Psoas muscle (tissue), 8 donors: ENCODE measurements around the gene OR6N1. TPM values are rescaled to one million over a fixed set of nuclear protein-coding genes. Genes with fewer than 3 reads are reported as not detected.

ENCODE experiments used
- ATAC-seq, 4 donors: fragments of 200-7000 bp; cut with Tn5 transposase; one replicate each; pipeline ENCODE4 v1.9.1; 2020; ENCODE audit warnings: moderate library complexity in 3 of 4, mild to moderate bottlenecking in 2 of 4
- DNase-seq, 2 donors: peaks; one replicate each; pipeline ENCODE4 v3.0.0-alpha.2; 2020
- H3K27ac ChIP-seq: fragments of 200-600 bp; one replicate; pipeline ENCODE4 v1.8.0; 2022
- H3K27me3 ChIP-seq, 3 donors: fragments of 200-600 bp in 1 of 3; one replicate each; pipeline versions ENCODE4 v1.6.1 to v1.8.0; 2013 to 2022; ENCODE audit warnings: low read length in 2 of 3, mild to moderate bottlenecking in 2 of 3, moderate library complexity in 1 of 3; ENCODE audit not compliant: insufficient read depth in 3 of 3
- H3K36me3 ChIP-seq, 2 donors: fragments of 200-600 bp in 1 of 2; one replicate each; pipeline versions ENCODE4 v1.6.1 to v1.8.0; 2013 to 2022; ENCODE audit warnings: low read depth in 1 of 2, mild to moderate bottlenecking in 1 of 2, moderate library complexity in 1 of 2; ENCODE audit not compliant: insufficient read depth in 1 of 2
- H3K4me1 ChIP-seq: fragments of 200-600 bp; one replicate; pipeline ENCODE4 v1.8.0; 2022
- H3K4me3 ChIP-seq: fragments of 200-600 bp; one replicate; pipeline ENCODE4 v1.8.0; 2022; ENCODE audit warnings: mild to moderate bottlenecking
- H3K9me3 ChIP-seq: fragments of 200-600 bp; one replicate; pipeline ENCODE4 v1.8.0; 2022
- WGBS, 3 donors: extraction: QIAGEN DNeasy Blood & Tissue Kit; methylation state at CpG; one replicate each; pipeline versions ENCODE4 v1.1.6 to v1.1.7; 2013; 5-methylcytosine and 5-hydroxymethylcytosine counted together
- intact Hi-C, 2 donors: fragments of 100-400 bp; cut with DNase I; formaldehyde crosslinking; loops; one replicate each; pipeline versions ENCODE4 v1.11.0 to v1.14.2; 2022
- polyA plus RNA-seq, 3 donors: library from polyadenylated mRNA; stranded (reverse); fragments of 200-250 nt; gene quantifications; one replicate each; pipeline ENCODE4 v1.2.3, GENCODE V29; 2013
- total RNA-seq, 4 donors: library from RNA; stranded (reverse); fragmentation: NEBNext Ultra II Directional in 2 of 4; extraction: Animal tissue kit (Norgen Biotek cat#: 25700) in 2 of 4; gene quantifications; one replicate each; pipeline versions ENCODE4 v1.2.1 to v1.2.4, GENCODE V29; 2021 to 2023
- TF ChIP-seq, protein P1 (sequence below): fragments of 200-600 bp; IDR thresholded peaks from one replicate; pipeline ENCODE4 v1.8.0; 2022; ENCODE audit warnings: antibody characterized with exemption
- donor health status: healthy with polysubstance abuse.
- donor health status: DM: no; HTN: no; CAD: no; lungs with moderate emphysema.
- donor health status: Bipolar disorder and iron deficiency.
- donor health status: healthy.
- donor health status: DM: yes; HTN: yes; CAD: no.
- donor health status: DM: no; HTN: no; CAD: no.
- donor health status: DM: no; HTN: no; CAD: no.
- donor health status: DM: yes; HTN: yes; CAD: no.

Gene OR6N1
- total and polyA plus RNA-seq, 7 donors, result not detected

DNA sequence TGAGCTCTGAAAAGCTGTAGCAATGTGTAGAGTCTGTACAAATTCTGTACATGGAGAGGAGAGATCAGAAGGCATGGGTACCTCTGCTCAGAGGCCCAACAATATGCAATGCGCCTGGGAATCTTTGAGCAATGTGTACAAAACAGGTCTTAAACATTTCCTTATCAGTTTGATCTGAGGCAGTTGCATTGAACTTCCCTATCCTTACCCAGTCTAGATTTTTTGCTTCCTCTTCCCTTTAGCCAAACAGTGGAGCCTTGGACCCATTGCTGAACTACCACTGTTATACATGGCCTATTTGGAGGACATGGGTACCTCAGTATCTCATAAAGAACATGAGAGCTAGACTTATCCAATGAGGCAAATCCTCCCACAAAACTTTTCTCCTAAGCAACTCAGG lies 46.6 kb upstream of the OR6N1 start:
- Histone ChIP-seq H3K9me3 (no peaks in the 10 kb centered on the region), H3K36me3 (no peaks in the 10 kb centered on the region), H3K4me3 (no peak overlapping the region), H3K27me3 (peaks cover 0 to 2% (median 0%) of the 10 kb centered on the region in 3 donors), H3K4me1 (no peaks in the 10 kb centered on the region), H3K27ac (no peak overlapping the region)
- WGBS, 3 donors, result 91 to 94% (median 94%) methylated on average over 1 of the region's 1 CpG
- TF ChIP-seq, protein P1, sequence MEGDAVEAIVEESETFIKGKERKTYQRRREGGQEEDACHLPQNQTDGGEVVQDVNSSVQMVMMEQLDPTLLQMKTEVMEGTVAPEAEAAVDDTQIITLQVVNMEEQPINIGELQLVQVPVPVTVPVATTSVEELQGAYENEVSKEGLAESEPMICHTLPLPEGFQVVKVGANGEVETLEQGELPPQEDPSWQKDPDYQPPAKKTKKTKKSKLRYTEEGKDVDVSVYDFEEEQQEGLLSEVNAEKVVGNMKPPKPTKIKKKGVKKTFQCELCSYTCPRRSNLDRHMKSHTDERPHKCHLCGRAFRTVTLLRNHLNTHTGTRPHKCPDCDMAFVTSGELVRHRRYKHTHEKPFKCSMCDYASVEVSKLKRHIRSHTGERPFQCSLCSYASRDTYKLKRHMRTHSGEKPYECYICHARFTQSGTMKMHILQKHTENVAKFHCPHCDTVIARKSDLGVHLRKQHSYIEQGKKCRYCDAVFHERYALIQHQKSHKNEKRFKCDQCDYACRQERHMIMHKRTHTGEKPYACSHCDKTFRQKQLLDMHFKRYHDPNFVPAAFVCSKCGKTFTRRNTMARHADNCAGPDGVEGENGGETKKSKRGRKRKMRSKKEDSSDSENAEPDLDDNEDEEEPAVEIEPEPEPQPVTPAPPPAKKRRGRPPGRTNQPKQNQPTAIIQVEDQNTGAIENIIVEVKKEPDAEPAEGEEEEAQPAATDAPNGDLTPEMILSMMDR, result no peak
- intact Hi-C loops, result no loop called here
- ATAC-seq (no peak), DNase-seq (no peak)

DNA sequence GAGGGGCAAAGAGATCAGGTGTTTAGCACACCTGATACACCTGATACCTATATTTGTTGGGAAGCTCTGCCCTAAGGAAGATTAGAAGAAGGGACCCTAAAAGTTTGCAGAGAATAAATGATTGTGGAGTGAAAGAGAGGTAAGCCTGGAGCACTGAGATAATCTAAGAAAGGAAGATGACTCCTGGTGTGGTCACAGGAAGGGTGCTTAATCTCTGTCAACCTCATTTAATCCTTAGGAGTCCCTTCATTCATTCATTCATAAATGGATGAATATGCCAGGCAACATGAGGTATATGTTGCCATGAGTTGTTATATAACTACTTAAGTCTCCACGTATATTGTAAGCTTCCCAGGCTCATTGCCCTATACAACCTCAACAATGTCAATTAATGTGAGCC lies 43.0 kb upstream of the OR6N1 start:
- intact Hi-C loops, result no loop called here
- Histone ChIP-seq H3K4me1 (no peaks in the 10 kb centered on the region), H3K36me3 (no peaks in the 10 kb centered on the region), H3K27me3 (peaks cover 0 to 2% (median 0%) of the 10 kb centered on the region in 3 donors), H3K27ac (no peak overlapping the region), H3K9me3 (no peaks in the 10 kb centered on the region), H3K4me3 (no peak overlapping the region)
- ATAC-seq (no peak), DNase-seq (no peak)
- 0 to 92% (median 78%) methylated on average over 1 of the region's 1 CpG for WGBS, 3 donors
- TF ChIP-seq, protein P1, result no peak

DNA sequence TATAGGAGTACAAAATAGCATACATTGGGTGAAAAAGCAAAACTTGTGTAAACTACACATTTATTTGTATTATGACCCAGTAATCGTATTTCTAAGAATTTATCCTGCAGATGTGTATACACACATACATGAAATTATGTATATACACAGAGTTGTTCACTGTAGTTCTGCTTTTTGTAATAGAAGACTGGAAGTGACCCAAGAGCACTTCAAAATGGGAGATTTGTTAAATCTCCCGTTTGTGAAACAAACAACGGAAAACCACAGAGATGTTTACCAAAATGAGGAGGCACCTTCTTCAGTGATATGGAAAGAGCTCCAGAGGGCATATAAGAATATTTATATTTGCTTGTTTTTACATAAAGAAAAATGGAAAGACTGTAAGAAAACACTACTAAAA lies 41.2 kb upstream of the OR6N1 start:
- H3K27ac ChIP-seq, result no peak overlapping the region
- no peaks in the 10 kb centered on the region for H3K36me3 ChIP-seq
- H3K4me1 ChIP-seq, result no peaks in the 10 kb centered on the region
- no peaks in the 10 kb centered on the region for H3K9me3 ChIP-seq
- no peak overlapping the region for H3K4me3 ChIP-seq
- 74 to 82% (median 75%) methylated on average over 3 of the region's 3 CpGs for WGBS, 3 donors
- TF ChIP-seq, protein P1, result no peak
- no peak for ATAC-seq
- intact Hi-C loops, result no loop called here
- DNase-seq, result no peak
- peaks cover 0 to 2% (median 0%) of the 10 kb centered on the region in 3 donors for H3K27me3 ChIP-seq

DNA sequence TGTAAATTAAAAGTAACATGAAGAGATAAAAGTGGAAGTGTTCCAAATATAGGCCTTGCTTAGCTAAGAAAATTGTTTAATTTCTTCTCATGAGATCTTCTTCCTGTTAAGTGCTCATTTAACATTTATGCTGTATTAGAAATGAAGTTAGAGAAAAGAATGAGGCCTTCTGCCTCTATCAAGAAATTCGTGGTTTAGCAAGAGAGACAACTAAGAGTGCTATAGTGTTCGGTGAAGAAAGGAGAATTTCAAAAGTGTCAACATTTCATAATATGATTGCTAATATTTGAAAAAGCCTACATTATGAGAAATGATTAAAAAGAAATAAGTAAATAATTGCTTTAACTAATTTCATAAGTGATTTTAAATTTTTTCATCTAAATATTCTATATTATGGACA lies 40.3 kb upstream of the OR6N1 start:
- TF ChIP-seq, protein P1, result no peak
- DNase-seq (no peak), ATAC-seq (no peak)
- Histone ChIP-seq H3K9me3 (no peaks in the 10 kb centered on the region), H3K27ac (no peak overlapping the region), H3K27me3 (peaks cover 0 to 2% (median 0%) of the 10 kb centered on the region in 3 donors), H3K4me3 (no peak overlapping the region), H3K36me3 (no peaks in the 10 kb centered on the region), H3K4me1 (no peaks in the 10 kb centered on the region)
- WGBS, 3 donors, result 74 to 82% (median 82%) methylated on average over 2 of the region's 2 CpGs
- intact Hi-C loops, result no loop called here

DNA sequence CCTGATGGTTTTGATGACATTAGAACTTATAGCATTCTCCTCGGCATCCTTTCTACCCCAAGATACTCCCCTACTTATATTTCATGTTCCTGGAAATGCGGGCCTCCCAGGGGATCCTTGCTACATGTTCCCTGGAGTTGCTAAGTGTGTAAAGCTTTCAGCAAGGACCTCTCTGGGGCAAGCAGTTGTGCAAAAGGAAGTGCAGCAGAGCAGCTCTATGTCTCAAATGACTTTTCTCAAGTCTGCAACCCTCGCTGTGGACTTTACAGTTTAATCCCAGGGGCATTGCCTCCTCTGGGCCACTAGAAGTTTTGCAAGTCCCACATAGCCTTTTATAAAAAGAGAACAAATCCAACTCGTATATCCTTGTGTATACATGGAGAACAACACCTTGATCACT lies 38.3 kb upstream of the OR6N1 start:
- no peak overlapping the region for H3K27ac ChIP-seq
- H3K4me3 ChIP-seq, result no peak overlapping the region
- intact Hi-C loops, result no loop called here
- WGBS, 3 donors, result 39 to 54% (median 47%) methylated on average over 4 of the region's 4 CpGs
- TF ChIP-seq, protein P1, result no peak
- H3K27me3 ChIP-seq, result peaks cover 0 to 2% (median 0%) of the 10 kb centered on the region in 3 donors
- no peak for ATAC-seq
- H3K36me3 ChIP-seq, result no peaks in the 10 kb centered on the region
- no peak for DNase-seq
- H3K9me3 ChIP-seq, result no peaks in the 10 kb centered on the region
- no peaks in the 10 kb centered on the region for H3K4me1 ChIP-seq
